Posterior vena cava (tissue), 2 donors: ENCODE measurements around the gene TRHDE. TPM values are rescaled to one million over a fixed set of nuclear protein-coding genes. Genes with fewer than 3 reads are reported as not detected.
A peak's percentile ranks its signal among the peaks of the same experiment; 100 is the strongest.

Experiments
- DNase-seq: peaks from one replicate; pipeline ENCODE4 v3.0.0-alpha.2; 2020; ENCODE audit warnings: low spot score
- intact Hi-C, 2 donors: fragments of 100-400 bp; cut with DNase I; formaldehyde crosslinking; loops; one replicate each; pipeline versions ENCODE4 v1.14.1 to v1.14.2; 2022 to 2023
- total RNA-seq, 2 donors: library from RNA; stranded (reverse); fragmentation: NEBNext Ultra II Directional; extraction: Animal tissue kit (Norgen Biotek cat#: 25700); gene quantifications; one replicate each; pipeline ENCODE4 v1.2.1, GENCODE V29; 2021
- donor health status: DM: yes; HTN: yes; CAD: no.
- donor health status: DM: yes; HTN: yes; CAD: no.

The TRHDE gene
- total RNA-seq, 2 donors from 2014 or later, result 3.1 to 4.8 TPM

DNA sequence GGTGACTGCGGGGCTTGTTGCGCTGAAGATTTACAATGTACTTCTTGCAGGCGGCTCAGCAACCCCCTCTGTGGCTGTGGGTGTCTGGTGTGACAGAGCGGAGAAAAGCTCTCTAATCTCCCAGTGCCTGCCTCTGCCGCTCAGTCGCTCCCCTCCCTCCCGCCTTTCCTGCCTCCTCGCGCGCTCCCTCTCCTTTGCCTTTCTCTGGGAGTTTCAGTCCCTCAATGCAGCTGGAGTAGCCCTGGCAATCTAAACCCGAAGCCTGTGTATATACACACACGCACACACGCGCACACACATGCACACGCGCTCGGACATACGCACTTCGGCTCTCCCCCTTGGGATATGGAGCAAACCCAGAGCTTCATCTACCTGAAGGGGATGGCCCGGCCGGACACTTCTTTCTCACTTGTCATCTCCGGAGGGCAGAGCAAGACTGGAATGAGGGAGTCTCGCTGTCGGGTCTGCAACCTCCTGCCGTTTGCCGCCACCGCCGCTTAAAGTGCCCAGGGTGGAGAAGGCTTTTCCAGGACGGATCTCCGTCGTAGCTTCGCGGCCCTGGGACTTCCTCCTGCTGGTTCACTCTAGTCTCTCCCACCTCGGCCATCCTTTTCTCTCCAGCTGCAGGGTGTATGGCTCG, 599 bp upstream of the TRHDE start:
- intact Hi-C loops, result loop anchor here in 1 of 2 donors (10.0 kb wide), 1 partner anchor 1293 kb away; no protein-coding TSS in a partner anchor
- peak; percentile 75 for DNase-seq

DNA sequence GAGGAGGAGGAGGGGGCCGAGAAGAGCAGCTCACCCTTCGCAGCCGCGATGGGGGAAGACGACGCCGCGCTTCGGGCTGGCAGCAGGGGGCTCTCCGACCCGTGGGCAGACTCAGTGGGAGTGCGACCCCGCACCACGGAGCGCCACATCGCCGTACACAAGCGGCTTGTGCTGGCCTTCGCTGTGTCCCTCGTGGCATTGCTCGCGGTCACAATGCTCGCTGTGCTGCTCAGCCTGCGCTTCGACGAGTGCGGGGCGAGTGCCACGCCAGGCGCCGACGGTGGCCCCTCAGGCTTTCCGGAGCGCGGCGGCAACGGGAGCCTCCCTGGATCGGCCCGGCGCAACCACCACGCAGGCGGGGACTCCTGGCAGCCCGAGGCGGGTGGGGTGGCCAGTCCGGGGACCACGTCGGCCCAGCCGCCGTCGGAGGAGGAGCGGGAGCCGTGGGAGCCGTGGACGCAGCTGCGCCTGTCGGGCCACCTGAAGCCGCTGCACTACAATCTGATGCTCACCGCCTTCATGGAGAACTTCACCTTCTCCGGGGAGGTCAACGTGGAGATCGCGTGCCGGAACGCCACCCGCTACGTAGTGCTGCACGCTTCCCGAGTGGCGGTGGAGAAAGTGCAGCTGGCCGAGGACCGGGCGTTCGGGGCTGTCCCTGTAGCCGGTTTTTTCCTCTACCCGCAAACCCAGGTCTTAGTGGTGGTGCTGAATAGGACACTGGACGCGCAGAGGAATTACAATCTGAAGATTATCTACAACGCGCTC, 745 bp downstream of the TRHDE start:
- DNase-seq, result peak; percentile 80
- intact Hi-C loops, result loop anchor here in 1 of 2 donors (10.0 kb wide), 1 partner anchor 1292 kb away; no protein-coding TSS in a partner anchor

DNA sequence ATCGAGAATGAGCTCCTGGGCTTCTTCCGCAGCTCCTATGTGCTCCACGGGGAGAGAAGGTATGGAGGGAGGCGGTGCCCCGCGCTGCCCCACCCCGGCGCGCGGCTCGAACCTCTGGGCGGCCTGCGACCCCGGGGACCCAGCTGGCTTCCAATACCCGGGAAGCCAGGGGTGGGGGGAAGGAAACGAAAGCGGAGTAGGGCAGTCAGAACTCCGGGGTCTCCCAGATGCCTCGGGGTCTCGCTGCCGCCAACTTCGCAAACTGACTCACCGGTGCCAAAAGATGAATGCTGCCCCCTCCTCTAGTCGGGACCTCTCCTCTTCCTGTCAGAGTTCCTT, 1.3 kb downstream of the TRHDE start:
- no peak for DNase-seq
- intact Hi-C loops, result loop anchor here in 1 of 2 donors (10.0 kb wide), 1 partner anchor 1291 kb away; no protein-coding TSS in a partner anchor

DNA sequence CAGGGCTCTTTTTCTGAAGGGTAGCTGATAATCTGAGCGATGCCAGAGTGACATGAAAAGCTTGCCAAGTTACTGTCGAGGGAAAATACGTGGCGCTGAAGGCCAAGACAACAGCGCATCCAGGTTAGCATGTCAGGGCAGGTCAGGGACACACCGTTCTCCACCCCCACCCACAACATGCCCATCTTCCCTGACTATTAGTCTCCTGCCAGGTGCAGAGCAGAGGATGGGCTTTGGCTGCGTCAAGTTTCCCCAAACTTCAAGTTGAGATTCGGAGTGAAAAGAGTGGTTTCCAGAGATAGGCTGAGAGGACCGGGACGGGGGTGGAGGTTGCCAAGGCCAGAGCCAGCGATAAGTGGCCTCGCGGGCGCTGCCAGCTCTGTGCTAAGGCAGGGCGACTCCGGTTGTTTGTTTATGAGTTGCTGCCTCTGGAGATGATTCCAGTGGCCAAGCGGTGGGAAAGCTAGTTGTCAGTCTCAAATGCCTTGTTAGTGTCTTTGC, 1.7 kb downstream of the TRHDE start:
- intact Hi-C loops, result loop anchor here in 1 of 2 donors (10.0 kb wide), 1 partner anchor 1291 kb away; no protein-coding TSS in a partner anchor
- DNase-seq, result no peak

DNA sequence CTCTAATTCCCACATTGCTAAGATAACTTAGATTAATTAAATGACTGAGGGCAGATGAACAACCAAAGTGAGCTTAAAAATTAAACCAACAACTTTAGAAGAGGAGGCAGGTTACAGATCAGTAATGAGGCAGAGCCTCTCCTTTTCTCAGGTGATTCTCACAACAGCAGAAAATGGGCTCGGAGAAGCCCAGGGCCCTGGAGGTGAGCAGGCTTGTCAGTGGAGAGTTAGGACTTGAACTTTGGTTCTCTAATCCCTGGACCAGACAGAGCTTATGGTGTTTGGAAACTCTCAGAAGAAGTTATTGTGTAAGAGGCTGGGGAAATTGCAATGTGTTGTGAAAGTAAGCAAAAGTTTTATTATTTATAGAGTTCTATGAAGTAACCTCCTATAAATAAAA, 2.8 kb downstream of the TRHDE start:
- intact Hi-C loops, result loop anchor here in 1 of 2 donors (10.0 kb wide), 1 partner anchor 1290 kb away; no protein-coding TSS in a partner anchor
- DNase-seq, result no peak

DNA sequence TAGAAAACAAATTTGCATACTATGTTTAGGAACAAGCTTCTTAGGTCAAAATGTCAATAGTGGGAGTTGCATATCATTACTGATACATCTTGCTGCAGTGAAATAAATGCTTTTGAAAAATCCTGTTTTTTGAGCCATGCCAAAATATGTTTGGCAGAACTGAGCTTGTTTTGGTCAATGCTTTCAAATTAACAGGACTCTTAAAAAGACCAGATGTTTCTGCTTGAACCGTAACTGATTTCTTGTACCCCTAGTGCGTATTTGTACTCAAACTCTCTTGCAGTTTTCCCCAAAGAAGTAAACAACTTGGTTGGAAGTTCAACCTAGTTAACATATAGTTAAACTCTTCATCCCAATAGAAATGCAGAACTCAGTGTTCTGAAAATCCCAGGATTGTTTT, 3.4 kb downstream of the TRHDE start:
- no peak for DNase-seq
- intact Hi-C loops, result loop anchor here in 1 of 2 donors (10.0 kb wide), 1 partner anchor 1289 kb away; no protein-coding TSS in a partner anchor

DNA sequence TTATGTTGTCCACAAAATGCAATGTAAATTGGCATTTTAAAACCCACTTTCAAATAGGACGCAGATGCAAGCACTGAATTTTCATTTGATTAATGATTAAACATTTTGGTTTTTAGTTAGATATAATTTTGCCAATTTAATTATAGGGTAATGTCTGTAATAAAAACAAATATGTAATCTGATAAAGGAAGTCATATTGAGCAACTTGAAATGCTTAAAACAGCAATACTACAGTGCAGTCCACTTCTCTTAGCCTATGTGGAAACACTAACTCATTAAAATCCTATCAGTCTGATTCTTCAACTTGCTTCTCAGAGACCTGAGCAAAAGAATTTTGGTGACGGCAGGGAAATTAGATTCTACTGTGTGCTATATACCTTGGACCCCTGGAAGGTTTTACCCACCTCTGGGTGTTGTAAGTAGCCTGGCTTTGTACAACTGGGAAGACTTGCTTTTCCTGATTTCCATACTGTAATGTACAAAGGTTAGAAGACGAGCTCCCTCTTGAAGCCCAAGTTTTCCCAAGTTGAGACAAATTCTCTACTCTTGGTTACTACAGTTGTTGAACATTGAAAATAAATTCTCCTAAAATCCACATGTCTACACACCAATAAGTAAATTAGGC, 4.1 kb downstream of the TRHDE start:
- intact Hi-C loops, result loop anchor here in 1 of 2 donors (10.0 kb wide), 1 partner anchor 1289 kb away; no protein-coding TSS in a partner anchor
- DNase-seq, result no peak

DNA sequence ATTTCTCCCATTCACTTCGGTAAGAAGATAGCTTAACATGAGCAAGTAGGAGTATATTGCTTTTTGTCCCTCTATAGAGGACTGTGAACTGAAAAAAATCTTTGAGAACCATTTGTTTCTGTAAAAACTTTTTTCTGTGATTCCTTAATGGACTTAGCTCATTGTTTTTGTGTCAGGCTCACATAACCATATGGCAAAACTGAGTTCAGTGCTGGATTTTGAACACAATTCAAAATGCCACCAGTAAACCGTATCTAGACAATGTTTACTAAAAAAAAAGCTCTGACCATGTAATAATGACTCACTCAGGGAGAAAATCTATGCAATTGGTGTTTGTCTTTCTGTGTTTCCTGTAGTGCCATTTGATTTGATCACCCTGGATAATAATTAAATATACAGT, 5.2 kb downstream of the TRHDE start:
- intact Hi-C loops, result loop anchor here in 1 of 2 donors (10.0 kb wide), 1 partner anchor 1287 kb away; no protein-coding TSS in a partner anchor
- no peak for DNase-seq

DNA sequence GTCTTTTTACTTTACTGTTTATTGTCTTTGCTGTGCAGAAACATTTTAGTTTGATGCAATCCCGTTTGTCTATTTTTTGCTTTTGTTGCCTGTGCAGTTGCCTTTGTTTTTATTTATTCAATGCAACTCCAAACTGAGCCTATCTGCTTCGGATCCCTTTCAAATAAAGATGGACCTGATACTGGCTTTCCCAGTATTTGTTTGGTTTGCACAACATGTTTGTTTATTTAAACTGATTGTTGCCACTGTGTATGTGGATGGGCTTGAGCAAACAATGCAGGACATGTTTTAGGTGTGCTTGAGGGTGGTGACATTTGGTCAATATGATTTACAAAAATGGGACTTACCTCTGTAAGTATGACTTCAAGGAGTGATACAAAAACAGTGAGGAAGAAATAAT, 6.7 kb downstream of the TRHDE start:
- DNase-seq, result no peak
- intact Hi-C loops, result loop anchor here in 1 of 2 donors (10.0 kb wide), 1 partner anchor 1286 kb away; no protein-coding TSS in a partner anchor

DNA sequence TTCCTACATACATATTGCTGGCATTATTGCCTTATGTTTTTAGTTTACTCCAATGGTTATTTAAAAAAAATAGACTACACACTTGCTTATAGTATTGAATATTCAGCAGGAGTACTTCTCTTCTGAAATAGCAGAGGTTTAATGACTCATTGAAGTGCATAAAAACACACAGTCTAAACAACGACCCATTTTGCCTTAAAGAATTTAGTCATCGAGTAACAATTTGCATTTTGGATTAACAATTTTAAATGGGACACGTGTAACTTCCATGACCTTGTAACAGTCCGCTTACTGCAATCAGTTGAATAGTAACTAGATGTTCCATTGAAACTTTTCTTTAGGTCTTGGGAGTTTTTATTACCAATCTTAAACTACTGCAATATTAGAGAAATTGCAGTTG, 9.0 kb downstream of the TRHDE start:
- intact Hi-C loops, result no loop called here
- no peak for DNase-seq

DNA sequence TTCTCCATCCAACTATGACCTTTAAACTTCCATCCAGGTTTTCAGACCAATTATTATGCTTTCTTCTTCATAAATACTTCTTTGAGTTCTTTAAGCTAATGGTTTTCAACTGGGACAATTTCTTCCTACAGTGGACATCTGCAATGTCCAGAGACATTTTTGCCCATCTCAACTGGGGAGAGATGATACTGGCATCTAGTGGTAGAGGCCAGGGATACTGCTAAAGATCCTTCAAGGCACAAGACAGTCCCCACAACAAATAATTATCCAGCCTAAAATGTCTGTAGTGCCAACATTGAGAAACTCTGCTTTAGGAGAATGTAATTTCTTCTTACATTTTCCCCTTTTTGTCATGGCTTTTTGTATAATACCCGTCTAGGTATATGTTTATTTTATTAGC, 10.6 kb downstream of the TRHDE start:
- DNase-seq, result no peak
- intact Hi-C loops, result no loop called here

DNA sequence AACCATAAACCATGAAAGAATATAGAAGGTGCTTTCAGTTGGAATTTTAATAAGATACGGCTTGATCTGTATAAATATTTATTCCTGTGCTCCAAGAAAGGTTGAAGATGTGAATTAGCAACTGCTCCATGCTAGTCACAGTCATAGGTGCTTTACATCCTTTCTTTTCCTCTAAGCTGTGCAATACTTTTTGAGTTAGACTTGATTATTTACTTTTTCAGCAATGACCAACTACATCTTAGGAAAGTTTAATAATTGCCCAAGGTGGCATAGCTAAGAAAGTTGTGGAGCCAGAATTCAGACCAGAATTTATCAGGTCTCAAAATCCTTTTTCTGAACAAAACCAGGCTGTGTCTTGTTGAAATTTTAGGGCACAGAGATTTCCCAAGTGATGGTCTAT, 13.7 kb downstream of the TRHDE start:
- no peak for DNase-seq
- intact Hi-C loops, result no loop called here

DNA sequence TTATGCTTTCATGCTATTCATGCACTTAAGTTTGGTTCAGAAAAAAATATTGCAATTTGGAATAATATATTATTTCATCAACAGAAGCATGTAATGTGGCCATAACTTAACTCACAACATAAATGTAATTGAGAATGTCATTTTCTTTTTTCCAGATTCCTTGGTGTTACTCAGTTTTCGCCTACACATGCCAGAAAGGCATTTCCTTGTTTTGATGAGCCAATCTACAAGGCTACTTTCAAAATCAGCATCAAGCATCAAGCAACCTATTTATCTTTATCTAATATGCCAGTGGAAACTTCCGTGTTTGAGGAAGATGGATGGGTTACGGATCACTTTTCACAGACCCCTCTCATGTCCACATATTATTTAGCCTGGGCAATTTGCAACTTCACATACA, 14.4 kb downstream of the TRHDE start:
- DNase-seq, result no peak
- intact Hi-C loops, result no loop called here

DNA sequence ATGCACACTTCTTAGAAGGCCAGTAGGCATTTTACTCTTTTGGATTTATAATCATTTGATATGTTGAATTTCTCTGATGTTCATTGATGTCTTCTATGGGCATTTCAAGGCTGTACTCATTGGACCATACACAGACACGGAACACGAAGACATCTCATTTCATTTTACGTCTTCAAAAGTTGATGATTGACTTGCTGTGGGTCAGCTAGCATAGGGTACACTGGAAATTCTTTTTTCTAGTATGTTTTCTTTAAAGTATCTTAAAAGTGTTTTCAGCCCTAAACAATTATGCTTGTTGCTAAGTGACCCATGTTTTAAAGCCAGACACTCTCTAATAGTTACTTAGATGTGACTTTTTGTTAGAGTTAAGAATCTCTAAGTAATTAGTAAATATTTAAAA, 16.3 kb downstream of the TRHDE start:
- intact Hi-C loops, result no loop called here
- DNase-seq, result no peak

DNA sequence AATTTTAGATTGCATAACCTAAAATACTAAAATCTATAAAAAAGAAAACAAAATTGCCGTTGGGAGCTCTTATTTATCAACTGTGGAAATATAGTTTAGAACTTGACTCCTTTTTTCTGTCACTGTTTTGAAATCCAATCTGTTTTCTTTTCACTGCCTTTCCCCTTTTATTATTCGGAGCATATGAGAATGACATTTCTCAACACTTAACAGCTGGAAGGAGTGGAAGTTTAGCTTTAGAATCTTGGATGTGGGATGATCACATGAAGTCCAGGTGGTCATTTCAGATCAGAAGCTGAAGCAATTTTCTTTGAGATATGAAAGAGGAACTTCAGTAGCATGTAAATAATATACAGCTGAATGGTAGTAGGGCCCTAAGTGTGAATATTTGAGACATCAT, 16.7 kb downstream of the TRHDE start:
- no peak for DNase-seq
- intact Hi-C loops, result no loop called here

DNA sequence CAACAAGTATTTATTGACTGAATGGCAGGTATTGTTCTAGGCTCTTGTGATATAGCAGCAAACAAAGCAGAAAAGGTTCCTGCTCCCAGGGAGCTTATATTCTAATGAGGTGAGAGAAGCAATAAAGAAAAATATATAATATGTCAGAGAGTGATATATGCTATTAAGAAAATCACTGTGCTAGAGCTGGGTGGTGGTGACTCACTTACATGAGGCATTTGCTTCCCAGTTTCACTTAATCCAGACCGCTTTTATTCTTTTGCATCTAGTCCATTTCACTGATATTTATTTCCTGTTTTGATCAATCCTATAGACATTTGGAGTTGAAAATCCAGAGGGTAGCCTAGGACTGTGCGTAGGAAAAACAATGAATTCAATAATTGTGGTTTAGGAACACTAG, 17.5 kb downstream of the TRHDE start:
- intact Hi-C loops, result no loop called here
- no peak for DNase-seq

DNA sequence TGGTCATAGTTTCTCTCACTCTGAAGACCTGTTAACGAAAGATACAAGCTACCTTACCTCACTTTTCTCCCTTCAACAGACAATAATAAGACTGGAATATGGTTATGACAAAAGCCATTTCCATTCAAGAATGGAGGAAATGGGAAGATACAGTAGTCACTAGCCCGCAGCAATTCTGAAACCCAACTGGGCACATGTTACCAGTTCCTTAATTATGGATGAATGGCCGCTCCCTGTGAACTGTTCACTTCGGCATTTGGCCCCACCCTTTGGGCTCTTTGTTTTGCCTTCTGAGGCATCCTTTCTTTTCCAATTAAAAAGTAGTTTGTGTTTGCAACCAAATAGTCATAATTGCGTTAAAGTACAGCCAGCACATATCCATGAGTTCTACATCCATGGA, 19.0 kb downstream of the TRHDE start:
- intact Hi-C loops, result no loop called here

DNA sequence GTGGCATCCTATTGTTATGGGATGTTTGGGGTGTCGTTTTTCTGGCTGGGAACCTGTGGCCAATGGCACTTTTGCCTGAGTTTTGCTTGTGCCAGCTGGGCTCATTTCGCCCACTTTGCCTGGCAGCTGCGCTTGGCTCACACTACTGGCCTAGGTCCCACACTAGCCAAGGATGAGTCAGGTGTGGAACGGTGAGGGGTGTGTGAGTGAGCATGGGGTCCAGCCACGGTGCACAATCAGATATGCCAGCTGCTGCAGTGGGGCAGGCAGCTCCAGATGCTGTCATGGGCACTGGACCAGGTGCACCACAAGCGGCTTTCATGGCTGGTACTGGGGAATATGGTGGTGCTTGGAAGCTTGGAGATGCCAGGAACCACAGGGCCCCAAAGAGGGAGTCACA, 21.5 kb downstream of the TRHDE start:
- DNase-seq, result no peak
- intact Hi-C loops, result no loop called here

More for the DNA sequence above, 19.0 kb downstream of the TRHDE start:
- DNase-seq, result no peak

DNA sequence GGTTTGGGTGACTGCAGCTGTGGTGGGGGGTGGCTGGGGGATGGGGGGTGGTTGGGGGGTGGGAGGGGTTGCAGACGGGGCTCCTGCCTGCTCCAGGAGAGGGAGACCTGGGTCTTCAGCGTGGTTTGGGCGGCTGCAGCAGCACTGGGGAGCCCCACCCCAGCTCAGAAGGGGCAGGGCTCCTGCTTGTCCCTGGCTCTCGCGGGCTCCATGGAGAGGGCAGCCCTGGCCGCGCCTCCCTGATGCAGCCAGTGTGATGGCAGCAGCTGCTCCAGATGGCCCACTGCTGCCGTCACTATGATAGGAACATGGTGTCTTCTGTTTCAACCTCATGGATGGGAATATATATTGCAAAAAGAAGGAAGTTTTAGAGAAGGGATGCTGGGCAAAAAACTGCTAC, 22.9 kb downstream of the TRHDE start:
- intact Hi-C loops, result no loop called here

DNA sequence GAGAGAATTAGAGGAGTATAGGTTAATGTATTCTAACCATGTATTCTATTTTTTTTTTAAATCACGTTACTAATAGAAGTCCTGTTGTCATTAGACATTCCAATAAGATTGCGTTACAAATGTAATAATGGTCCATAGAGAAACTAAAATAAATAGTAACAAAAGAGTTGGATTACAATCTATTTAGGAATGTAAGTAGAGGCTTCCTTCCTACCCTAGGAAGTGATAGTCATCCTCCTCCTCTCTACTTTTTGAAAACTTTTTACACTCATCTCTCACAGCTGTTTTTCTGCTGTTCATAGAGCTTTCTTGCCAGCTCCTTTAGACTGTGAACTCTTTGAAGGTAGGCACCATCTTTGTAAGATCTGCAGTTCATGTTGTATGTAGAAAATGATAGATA, 23.6 kb downstream of the TRHDE start:
- DNase-seq, result no peak
- intact Hi-C loops, result no loop called here

More for the DNA sequence above, 22.9 kb downstream of the TRHDE start:
- DNase-seq, result peak; percentile 76
